ENCODE data around the gene AACS. TPM values are rescaled to one million over a fixed set of nuclear protein-coding genes. Genes with fewer than 3 reads are reported as not detected.

The AACS gene
- total RNA-seq, 1 experiment from 2014 or later: 20.1 TPM

- Histone ChIP-seq H3K4me1 (ENCODE audit: insufficient read depth, low read length, poor library complexity, severe bottlenecking) (no peaks in the 10 kb centered on the region), H3K4me3 (ENCODE audit: low read depth, low read length, poor library complexity, severe bottlenecking) (no peak overlapping the region), H3K27me3 (replicated peaks; ENCODE audit: insufficient read depth, low read depth, low read length, poor library complexity) (no peaks in the 10 kb centered on the region), H3K9me3 (ENCODE audit: low read depth, low read length, poor library complexity, severe bottlenecking) (no peaks in the 10 kb centered on the region), H3K36me3 (ENCODE audit: insufficient read depth, low read length, poor library complexity, severe bottlenecking) (no peaks in the 10 kb centered on the region), H3K27ac (ENCODE audit: low read depth, low read length, poor library complexity, severe bottlenecking) (no peak overlapping the region)
- POLR2A ChIA-PET (ENCODE audit: low non-redundant PET): interaction anchor here (0.7 kb wide), 1 partner anchor 1729 kb away, joined by 3 read pairs; no protein-coding TSS in a partner anchor
- CTCF ChIA-PET: no interaction called here
- BruUV-seq (replicated peaks): no TSS peak
- no peak for DNase-seq (ENCODE audit: low spot score)
- TF ChIP-seq CTCF (conservative IDR thresholded peaks at IDR 0.05; ENCODE audit: low read depth, low read length) (no peak), EZH2 (IDR thresholded peaks at IDR 0.05; ENCODE audit: borderline replicate concordance, low read depth, low read length, poor library complexity, severe bottlenecking) (no peak)
- intact Hi-C loops (cut with micrococcal nuclease; ENCODE audit: unreplicated experiment): no loop called here
Observed at GRCh38 chr12:125069616-125070015, 4.4 kb downstream of the AACS start.

DNA sequence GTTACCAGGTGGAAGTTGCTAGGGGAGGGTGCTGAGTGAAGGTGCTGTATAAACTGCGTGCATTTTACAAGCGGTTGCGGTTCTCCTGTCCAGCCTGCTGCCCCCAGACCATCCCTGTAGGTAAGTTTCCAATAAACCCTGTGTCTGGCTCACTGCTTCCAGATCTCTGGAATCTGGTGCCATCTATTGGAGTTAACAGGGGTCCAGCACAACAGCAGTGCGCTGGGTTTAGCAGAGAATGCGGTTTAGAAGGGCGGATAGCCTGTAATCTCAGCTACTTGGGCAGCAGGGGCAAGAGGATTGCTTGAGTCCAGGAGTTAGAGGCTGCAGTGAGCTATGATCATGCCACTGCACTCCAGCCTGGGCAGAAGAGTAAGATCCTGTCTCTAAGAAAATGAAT, 4.9 kb downstream of the AACS start:
- H3K27ac ChIP-seq (ENCODE audit: low read depth, low read length, poor library complexity, severe bottlenecking): no peak overlapping the region
- TF ChIP-seq CTCF (conservative IDR thresholded peaks at IDR 0.05; ENCODE audit: low read depth, low read length) (no peak), EZH2 (IDR thresholded peaks at IDR 0.05; ENCODE audit: borderline replicate concordance, low read depth, low read length, poor library complexity, severe bottlenecking) (no peak)
- H3K9me3 ChIP-seq (ENCODE audit: low read depth, low read length, poor library complexity, severe bottlenecking): no peaks in the 10 kb centered on the region
- H3K27me3 ChIP-seq (replicated peaks; ENCODE audit: insufficient read depth, low read depth, low read length, poor library complexity): no peaks in the 10 kb centered on the region
- ChIA-PET CTCF (no interaction called here), POLR2A (ENCODE audit: low non-redundant PET) (interaction anchor here (0.7 kb wide), 1 partner anchor 1729 kb away, joined by 3 read pairs; no protein-coding TSS in a partner anchor)
- BruUV-seq (replicated peaks): no TSS peak
- no peak overlapping the region for H3K4me3 ChIP-seq (ENCODE audit: low read depth, low read length, poor library complexity, severe bottlenecking)
- DNase-seq (ENCODE audit: low spot score): no peak
- H3K4me1 ChIP-seq (ENCODE audit: insufficient read depth, low read length, poor library complexity, severe bottlenecking): no peaks in the 10 kb centered on the region
- intact Hi-C loops (cut with micrococcal nuclease; ENCODE audit: unreplicated experiment): no loop called here
- H3K36me3 ChIP-seq (ENCODE audit: insufficient read depth, low read length, poor library complexity, severe bottlenecking): no peaks in the 10 kb centered on the region

DNA sequence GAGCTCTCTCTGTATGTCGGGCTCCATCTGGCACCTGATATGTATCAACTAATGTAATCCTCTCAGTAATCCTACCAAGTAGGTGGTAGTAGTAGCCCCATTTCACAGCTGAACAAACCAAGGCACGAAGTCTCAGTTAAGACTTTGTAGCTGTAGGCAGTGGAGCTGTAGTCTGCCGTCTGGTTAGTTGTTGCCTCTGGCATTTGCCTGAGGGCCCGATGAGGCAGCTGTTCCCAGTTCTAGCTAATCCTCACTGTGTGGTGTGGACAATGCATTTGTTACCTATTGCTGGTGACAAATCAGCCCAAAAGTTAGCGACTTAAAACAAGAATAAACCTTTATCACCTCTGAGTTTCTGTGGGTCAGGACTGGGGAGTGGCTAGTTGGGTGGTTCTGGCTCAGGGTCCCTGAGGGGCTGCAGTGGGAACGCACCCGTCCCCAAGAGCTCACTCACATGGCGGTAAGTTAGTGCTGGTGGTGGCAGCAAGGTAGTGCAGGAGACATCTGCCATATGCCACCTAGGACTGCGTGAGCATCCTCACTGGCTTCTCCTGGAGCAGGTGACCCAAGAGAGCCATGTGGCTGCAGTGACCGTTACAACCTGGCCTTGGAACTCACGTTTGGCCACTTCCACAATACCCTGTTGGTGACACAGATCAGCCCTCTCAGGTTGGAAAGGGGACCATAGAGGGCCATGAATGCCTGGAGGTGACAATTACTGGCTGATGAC, 5.6 kb downstream of the AACS start:
- no peak overlapping the region for H3K4me3 ChIP-seq (ENCODE audit: low read depth, low read length, poor library complexity, severe bottlenecking)
- no peaks in the 10 kb centered on the region for H3K4me1 ChIP-seq (ENCODE audit: insufficient read depth, low read length, poor library complexity, severe bottlenecking)
- no peak for TF ChIP-seq EZH2 (IDR thresholded peaks at IDR 0.05; ENCODE audit: borderline replicate concordance, low read depth, low read length, poor library complexity, severe bottlenecking)
- no peak for TF ChIP-seq CTCF (conservative IDR thresholded peaks at IDR 0.05; ENCODE audit: low read depth, low read length)
- no peaks in the 10 kb centered on the region for H3K36me3 ChIP-seq (ENCODE audit: insufficient read depth, low read length, poor library complexity, severe bottlenecking)
- no TSS peak for BruUV-seq (replicated peaks)
- no peak for DNase-seq (ENCODE audit: low spot score)
- intact Hi-C loops (cut with micrococcal nuclease; ENCODE audit: unreplicated experiment): no loop called here
- CTCF ChIA-PET: no interaction called here
- H3K27ac ChIP-seq (ENCODE audit: low read depth, low read length, poor library complexity, severe bottlenecking): no peak overlapping the region
- no peaks in the 10 kb centered on the region for H3K9me3 ChIP-seq (ENCODE audit: low read depth, low read length, poor library complexity, severe bottlenecking)
- no peaks in the 10 kb centered on the region for H3K27me3 ChIP-seq (replicated peaks; ENCODE audit: insufficient read depth, low read depth, low read length, poor library complexity)
- POLR2A ChIA-PET (ENCODE audit: low non-redundant PET): no interaction called here
